Stimulated activated naive CD4-positive, alpha-beta T cell (primary cell): ENCODE data around the gene EPS8L2.
"Not testable (repeated sequence)": the region's sequence is repeated elsewhere in the genome, so short reads cannot be mapped to it uniquely, and the experiment has no call there.

ENCODE experiments used
- DNase-seq, 6 experiments: peaks; one replicate each; lab custom pipeline; 2025; lab: John Stamatoyannopoulos, UW

Gene EPS8L2

GRCh38 chr11:725624-726202 lies 19.7 kb downstream of the EPS8L2 start:
- no peak for DNase-seq

GRCh38 chr11:726278-727220 lies 20.5 kb downstream of the EPS8L2 start:
- DNase-seq = peak in 4 of 6 experiments; percentile 19 to 52 (median 33)

GRCh38 chr11:727281-727701 lies 21.3 kb downstream of the EPS8L2 start:
- DNase-seq = no peak

- peak in 5 of 6 experiments; percentile 60 to 75 (median 72) for DNase-seq
These were observed 22.1 kb downstream of the EPS8L2 start for GRCh38 chr11:727859-728748.

GRCh38 chr11:728901-729491 lies 23.0 kb downstream of the EPS8L2 start:
- no peak for DNase-seq

- no peak for DNase-seq
These were observed 23.6 kb downstream of the EPS8L2 start for GRCh38 chr11:729492-730074.

- no peak for DNase-seq
These were observed 27.0 kb downstream of the EPS8L2 start for GRCh38 chr11:733072-733471.

GRCh38 chr11:734541-734940 lies 28.5 kb downstream of the EPS8L2 start:
- not testable (repeated sequence) for DNase-seq

GRCh38 chr11:737366-737765 lies 31.3 kb downstream of the EPS8L2 start:
- DNase-seq = no peak

GRCh38 chr11:737899-738298 lies 31.9 kb downstream of the EPS8L2 start:
- peak in 1 of 6 experiments; percentile 51 for DNase-seq

GRCh38 chr11:742156-742546 lies 36.1 kb downstream of the EPS8L2 start:
- no peak for DNase-seq

- no peak for DNase-seq
These were observed 36.7 kb downstream of the EPS8L2 start for GRCh38 chr11:742571-743201.

- DNase-seq = no peak
These were observed 39.4 kb downstream of the EPS8L2 start for GRCh38 chr11:745428-745827.

GRCh38 chr11:746289-747157 lies 40.5 kb downstream of the EPS8L2 start:
- peak in 4 of 6 experiments; percentile 24 to 61 (median 34) for DNase-seq

GRCh38 chr11:747158-748006 lies 41.4 kb downstream of the EPS8L2 start, which contains the start of gene TALDO1:
Gene TALDO1, plus strand, starts transcription at chr11:747464. Its CDS starts 18 bp downstream, at chr11:747482.
- peak; percentile 43 to 75 (median 60) for DNase-seq

- DNase-seq = no peak
These were observed 42.0 kb downstream of the EPS8L2 start for GRCh38 chr11:748007-748359.

GRCh38 chr11:749731-750130 lies 43.7 kb downstream of the EPS8L2 start:
- DNase-seq = no peak

- no peak for DNase-seq
These were observed 54.2 kb downstream of the EPS8L2 start for GRCh38 chr11:760236-760635.

GRCh38 chr11:761526-762108 lies 55.6 kb downstream of the EPS8L2 start:
- no peak for DNase-seq
